Stimulated activated CD8-positive, alpha-beta memory T cell treated with anti-CD3 and anti-CD28 coated beads, Interleukin-12 subunit alpha, Interleukin-12 subunit beta, amount 100 ng/mL, for 24 hours (primary cell): ENCODE results near the gene ST6GALNAC1.
A peak's percentile ranks its signal among the peaks of the same experiment; 100 is the strongest.

ENCODE experiments used
- DNase-seq: peaks from one replicate; pipeline ENCODE4 v3.0.0-alpha.2; 2020; ENCODE audit errors: extremely low read depth

Gene ST6GALNAC1, protein sequence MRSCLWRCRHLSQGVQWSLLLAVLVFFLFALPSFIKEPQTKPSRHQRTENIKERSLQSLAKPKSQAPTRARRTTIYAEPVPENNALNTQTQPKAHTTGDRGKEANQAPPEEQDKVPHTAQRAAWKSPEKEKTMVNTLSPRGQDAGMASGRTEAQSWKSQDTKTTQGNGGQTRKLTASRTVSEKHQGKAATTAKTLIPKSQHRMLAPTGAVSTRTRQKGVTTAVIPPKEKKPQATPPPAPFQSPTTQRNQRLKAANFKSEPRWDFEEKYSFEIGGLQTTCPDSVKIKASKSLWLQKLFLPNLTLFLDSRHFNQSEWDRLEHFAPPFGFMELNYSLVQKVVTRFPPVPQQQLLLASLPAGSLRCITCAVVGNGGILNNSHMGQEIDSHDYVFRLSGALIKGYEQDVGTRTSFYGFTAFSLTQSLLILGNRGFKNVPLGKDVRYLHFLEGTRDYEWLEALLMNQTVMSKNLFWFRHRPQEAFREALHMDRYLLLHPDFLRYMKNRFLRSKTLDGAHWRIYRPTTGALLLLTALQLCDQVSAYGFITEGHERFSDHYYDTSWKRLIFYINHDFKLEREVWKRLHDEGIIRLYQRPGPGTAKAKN

DNA sequence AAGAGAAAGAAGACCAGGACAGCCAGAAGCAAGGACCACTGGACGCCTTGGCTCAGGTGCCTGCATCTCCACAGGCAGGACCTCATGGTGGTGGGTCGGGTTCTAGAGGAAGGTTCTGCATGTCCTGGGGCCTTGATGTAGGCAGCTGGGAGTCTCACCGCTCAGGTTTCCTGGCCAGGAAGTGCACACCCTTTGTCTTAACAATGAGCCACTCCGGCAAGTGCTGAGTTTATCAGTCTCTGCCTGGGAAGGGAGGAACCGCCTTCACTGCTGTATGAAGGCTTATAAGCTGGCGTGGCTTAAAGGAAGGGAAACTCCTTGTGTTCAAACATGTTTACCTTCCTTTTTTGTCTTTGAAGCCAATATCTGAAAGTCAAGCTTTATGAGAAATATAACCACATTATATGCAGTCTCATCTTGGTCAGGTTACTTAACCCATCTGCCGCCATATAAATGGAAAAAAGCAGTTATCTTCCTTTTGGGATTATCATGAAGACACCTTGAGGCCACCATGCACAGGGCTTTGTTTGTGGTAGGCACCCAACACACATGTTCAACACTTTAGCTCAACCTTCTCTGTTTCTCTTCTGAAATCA lies at the start of gene ST6GALNAC1:
ST6GALNAC1 (minus strand) TSS at position 205 of the 596 bp plus-strand sequence; CDS start at position 86, 119 bp downstream.
- DNase-seq = no peak

DNA sequence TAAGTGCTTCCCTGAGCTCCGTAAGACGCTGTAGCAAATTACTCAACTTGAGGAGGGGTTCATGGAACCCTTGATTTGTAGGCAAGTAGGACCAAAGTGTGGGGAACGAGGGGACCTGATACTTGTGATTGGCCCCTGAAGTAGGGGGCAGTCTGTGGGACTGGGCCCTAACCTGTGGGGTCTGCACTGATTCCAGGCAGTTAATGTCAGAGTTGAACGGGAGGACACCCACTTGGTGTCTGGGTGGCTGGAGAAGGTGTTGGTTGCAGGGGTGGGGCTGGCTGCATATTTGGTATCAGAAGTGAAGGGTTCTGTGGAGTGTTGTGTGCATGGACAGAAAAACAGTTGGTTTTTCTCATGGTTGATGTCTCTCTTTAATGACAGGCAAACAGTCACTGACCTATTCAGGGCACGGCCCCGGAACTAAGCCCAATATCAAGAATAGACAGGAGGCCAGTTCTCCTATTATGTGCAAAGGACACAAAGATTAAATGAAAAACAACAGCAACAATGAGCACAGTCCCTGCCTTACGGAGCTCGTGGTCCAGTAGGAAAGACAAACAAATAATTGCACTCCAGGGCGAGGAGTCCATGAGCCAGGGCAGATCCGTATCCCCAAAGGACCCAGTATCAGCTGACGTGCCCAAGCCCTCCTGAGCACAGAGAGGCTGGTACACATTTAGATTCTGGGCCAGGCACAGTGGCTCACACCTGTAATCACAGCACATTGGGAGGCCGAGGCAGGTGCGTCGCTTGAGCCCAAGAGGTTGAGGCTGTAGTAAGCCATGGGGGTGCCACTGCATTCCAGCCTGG lies 48.0 kb upstream of the ST6GALNAC1 start:
- DNase-seq = no peak

DNA sequence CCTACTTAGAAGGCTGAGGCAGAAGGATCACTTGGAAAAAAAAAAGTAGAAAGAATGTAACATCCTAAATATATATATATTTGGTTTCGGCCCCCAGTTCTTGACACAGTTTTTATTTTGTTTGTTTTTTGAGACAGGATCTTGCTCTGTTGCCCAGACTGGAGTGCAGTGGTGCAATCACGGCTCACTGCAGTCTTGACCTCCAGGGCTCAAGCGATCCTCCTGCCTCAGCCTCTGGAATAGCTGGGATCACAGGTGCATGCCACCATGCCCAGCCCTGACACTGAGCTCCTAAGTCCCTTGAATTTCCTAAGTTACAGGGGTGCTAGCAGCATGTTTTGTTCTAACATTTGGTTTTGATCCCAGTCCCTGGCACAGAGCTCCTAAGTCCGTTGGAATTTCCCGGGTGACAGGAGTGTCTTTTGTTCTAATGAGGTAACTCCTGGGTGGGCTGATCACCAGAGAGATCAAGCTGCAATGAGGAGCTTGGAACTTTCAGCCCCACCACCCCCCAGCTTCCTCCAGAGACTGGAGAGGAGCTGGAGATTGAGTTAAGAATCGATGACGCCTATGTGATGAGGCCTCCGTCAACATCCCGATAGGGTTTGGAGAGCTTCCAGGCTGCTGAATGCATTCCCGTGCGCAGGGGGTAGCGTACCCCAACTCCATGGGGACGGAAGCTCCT lies 47.2 kb upstream of the ST6GALNAC1 start:
- no peak for DNase-seq

DNA sequence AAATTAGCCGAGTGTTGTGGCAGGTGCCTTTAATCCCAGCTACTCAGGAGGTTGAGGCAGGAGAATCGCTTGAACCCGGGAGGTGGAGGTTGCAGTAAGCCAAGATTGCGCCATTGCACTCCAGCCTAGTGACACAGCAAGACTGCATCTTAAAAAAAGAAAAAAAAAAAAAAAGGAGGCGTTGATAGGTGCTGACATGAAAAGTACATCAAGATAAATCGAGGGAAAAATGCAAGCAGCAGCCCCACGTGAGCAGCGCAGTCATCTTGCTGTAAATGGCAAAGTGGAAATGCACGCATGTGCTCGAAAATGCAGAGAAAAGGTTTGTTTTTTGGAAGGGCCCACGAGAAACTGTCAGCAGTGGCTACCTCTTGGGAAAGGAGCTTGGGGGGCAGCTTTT lies 46.3 kb upstream of the ST6GALNAC1 start:
- no peak for DNase-seq

DNA sequence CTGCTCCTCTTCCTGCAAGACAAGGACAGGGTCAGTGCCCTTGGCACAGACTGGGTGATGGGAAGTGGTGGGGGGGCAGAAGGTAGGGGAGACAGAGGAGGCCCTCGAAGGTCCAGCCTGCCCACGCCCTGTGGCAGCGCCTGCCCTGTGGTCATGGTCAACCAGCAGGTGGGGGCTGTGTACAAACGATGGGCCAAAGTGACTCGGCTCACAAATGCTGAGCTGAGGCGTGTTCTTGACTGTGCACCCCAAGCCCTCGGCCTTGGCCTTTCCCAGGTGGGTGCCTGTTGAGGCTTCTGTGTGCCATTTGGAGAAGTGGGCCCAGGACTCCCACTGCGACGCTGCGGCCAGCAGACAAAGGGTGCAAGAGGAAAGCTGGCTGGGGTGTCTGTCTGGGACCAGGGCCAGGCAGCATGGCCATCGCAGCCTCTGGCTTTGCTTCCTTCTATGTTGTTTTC lies 44.6 kb upstream of the ST6GALNAC1 start:
- DNase-seq = no peak

DNA sequence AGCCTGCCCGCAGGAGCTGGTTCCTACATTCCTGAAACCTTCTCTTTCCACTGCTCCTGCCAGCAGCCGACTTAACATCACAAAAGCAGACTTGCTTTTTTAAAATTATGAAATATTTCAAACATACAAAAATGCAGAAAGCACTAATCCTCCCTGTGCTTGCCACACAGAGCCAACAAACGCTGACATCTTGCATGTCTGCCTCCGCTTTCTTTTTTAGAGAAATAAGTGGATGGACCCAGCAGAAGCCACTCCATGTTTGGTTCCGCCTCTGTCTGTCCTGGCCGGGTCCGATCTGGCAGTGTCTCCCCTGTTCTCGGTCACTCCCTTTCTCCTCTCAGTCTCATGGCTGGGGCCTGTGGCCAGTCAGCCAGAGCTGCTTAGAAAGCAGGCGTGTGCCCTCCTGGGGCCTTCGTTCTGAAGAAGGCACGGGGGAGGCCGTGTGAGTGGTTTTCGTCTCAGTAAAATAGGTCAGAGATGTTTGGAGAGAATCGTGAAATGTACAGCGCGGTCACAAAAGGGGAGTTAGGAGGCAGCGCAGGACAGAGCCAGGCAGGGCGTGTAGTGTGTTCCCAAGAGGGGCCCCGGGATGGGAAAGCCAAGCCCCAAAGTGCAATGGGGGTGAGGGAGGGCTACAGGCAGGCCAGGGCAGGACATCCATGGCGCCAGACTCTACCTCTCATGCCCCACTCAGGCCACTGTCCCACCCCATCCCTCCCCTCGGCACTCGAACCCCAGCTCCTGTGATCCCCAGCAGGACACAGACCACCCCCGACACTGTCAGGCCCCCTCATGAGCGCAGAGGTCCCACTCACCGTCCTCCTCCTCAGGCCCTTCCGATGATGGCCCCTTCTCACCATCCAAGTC lies 44.0 kb upstream of the ST6GALNAC1 start:
- DNase-seq = no peak

DNA sequence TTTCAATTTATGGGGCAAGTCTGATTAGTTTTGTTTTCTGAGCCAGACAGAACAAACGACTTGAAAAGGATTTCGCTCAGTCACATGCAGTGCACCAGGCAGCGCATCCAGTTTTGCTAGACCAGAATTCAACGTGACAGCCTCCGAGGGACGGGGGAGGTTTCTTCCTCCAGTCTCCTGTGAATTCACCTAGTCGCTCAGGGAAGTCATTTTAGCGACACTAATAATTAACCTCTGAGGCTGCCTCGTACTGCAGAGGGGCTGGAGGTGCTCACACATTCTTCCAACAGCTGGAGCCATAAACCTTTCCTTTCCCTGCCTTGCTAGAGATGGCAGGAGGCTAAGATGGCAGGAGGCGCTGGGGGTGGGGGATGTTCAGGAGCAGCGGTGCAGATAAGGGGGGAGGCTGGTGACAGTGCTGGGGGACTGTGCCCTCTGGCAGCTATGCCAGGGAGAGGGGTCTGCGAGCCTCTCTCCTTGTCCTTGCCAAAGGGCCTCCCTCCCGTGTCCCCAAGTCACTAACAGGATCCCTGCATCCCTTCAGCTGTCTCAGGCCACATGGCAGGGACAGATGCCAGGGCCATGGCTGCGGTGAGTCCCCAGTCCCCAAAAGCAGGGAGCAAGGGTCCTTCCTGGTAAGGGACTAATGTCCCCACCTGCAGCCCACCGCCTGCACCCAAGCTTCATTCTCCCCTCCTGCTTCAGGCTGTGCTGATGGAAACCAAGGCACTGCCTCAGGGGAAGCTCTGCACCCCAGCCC lies 43.2 kb upstream of the ST6GALNAC1 start:
- no peak for DNase-seq

DNA sequence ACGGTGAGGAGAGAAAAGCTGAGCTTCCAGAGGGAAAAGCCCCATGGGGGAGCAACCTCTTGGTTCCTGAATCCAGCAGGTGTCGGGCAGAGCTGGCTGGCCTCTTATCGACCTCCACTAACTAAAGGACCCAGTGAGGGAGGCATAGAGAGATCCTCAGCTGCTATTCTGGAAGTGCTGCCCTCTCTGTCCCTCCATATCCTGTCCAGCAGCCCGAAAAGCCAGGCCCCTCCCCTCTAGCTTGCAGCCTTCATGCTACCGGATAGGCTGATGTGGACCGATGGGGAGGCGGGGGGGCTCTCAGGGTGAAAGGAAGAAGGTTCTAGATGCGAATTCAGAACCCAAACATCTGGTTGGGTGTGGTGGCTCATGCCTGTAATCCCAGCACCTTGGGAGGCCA lies 42.3 kb upstream of the ST6GALNAC1 start:
- no peak for DNase-seq

DNA sequence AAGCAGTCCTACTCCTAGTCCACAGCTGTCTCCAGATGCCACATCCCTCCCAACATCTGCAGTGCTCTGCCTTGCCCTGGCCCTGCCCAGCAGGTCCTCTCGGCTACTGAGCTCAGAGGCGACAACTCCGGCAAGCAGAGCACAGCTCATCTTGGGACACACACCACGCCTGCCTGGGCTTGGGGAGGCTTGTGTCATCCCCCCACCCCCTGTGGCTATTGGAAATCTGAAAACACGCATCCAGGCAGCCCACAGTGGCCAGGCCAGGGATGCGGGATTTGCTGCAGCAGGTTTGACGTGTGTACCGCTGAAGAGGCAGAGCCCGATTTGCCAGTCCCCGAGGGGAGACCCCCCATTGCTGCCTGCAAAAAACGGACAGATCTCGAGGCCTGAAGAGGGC lies 41.8 kb upstream of the ST6GALNAC1 start:
- DNase-seq = no peak

DNA sequence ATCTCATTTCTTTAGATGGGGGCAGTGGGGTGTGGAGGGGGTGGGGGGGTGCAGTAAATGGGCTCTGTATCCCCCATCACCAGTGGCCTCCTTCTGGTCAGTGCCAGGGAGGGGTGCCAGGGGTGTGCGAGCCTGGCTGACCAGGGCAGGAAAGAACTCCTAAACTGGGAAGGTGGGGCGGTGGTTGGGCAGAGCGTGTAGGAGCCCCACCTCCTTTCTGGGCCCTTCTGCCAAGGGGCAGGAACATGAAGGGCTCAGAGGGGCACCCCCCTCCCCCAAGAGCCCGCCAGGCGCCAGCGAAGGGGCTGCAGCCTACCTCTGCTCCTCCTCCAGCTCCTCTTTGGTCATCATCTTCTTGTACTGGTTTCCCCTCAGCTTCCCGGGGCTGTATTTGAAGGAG lies 41.2 kb upstream of the ST6GALNAC1 start:
- DNase-seq = no peak

DNA sequence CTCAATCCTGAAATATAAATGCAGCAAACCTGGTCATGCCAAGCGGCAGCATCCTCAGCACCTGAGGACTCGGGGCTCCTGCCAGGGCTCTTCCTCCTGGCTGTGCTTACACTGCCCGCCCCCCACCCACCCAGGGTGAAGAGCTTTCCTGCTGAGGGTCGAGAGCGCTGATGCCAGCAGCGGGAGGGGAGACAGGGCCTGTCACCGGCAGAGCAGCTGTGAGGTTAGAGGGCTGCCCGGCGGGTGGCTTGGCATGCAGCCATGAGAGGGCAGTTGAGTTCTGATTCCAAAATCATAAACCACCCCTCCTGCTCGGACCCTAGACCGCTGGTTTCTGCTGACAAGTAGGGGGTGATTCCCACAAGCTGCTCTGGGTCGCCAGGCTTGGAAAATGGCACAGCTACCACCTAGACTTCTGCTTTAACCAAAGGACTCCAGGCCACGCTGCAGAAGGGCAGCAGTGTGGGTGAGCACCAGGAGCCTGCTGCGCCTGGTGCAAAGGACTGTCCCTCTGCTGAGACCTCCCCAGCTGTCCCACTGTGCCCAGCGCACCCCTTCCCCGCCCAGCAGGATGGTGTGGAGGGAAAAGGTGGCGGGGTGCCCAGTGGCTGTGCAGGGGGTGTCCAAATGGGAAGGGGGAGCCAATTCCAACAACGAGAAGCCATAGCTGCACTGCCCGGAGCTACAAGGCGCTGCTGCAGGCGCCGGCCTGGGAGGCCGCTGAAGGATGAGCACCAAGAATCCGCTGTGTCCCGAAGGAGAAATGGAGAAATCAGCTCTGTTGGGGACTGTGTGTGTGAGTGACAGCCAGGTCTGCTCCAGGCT lies 40.6 kb upstream of the ST6GALNAC1 start:
- no peak for DNase-seq

DNA sequence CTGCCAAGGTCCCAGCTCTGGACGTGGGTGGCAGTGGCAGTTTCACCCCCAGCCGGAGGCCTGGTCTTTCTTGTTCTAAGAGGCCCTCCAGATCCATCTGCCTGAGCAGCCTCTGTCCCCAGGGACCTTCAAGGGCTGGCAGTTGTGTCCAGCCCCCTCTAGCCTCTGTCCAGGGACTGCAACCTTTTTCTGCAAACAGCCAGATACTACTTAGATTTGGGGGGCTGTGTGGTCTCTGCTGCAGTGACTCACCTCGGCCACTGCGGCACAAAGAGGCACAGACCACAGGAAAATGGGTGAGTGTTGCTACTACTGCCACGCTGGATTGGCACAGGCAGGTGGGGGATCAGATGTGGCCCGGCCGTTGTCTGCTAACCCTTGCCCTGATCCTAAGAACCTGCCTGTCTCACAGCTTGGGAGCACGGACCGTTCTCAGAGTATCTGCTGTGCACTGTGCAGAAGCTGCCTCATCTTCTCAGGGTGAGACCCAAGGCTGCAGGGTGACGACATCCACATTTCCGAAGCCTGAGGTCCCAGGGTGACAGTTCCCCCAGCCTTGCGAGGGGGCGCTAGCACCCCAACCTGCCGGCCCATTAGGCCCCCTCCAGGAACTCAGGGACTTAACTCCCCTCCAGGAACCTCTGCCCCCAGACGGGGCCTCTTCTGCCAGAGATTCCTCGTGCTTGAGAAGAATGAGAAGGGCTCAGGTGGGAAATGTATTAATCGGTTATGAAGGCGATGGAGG lies 39.6 kb upstream of the ST6GALNAC1 start:
- DNase-seq = no peak

DNA sequence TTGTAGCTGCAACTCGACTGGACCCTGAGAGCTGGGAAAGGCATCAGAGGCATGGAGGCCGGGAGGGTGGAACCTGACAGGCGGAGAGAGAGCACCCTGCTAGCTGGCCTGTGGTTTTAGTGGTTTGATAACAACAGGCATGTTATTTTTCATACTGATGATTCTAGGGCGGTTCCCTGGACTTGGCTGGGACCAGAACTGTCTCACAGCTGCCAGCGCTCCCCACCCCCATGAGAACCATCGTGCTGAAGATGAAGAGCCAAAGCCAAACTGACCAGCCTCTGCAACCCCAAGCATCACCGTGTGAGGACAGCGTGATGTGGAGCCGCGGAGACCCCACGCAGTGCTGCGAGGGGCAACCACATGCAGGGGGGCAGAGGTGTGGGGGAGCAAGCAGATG lies 38.7 kb upstream of the ST6GALNAC1 start:
- DNase-seq = no peak

DNA sequence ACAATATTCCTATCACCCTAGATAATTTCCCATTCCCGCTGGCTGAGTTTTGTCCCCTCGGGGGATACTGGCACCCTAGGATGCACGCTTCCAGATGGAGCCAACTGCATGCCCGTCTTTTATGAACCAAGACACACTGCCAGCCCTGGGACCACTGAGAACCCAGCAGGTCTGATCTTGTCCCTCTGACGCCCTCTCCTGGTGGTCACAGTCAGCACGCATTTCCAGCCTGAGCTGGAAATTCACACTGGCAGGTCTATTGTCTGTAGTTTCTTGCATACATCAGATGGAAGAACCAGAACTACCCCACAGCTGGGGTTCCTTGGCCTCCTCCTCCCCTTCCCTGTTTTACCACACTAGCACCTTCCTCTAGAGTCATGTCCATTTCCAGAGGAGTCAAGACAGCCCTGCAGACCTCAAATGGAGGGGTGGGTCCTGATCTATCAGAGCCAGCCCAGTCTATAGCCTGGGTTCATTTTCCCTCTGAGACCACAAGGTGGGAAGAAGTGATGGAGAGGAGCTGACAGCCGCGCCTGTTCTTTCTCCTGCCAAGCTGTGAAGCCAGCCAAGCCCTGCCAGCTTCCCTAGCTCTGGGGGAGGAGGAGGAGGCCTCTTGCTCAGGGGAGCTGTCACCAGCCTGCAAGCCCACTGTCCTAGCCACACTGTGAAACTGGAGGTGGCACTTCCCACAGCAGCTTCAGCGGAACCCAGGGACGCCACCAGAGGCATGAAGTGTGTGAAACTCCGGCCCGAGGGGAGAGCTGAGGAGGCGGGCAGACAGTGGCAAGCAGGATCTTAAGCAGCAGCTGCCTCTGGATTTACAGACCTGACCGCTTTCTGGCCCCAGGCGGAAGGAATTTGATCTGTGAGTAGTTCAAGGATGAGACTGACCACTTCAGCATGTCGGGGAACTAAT lies 37.9 kb upstream of the ST6GALNAC1 start:
- peak; percentile 19 for DNase-seq

DNA sequence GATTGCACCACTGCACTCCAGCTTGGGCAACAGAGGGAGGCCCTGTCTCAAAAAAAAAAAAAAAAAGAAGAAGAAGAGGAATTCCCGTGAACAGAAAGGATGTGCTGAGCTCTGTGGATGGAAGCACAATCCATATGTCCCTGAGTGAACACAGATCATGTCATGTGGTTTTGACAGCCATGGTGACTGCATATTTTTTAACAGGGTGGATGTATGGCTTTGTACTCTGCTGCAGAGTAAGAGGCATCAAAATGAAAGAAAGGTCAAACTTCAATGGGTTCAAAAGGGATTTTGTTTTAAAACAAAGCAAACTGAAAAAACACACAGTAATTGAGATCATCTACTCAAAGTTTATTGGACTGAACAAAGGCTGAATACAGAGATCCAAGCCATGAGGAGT lies 35.7 kb upstream of the ST6GALNAC1 start:
- no peak for DNase-seq

DNA sequence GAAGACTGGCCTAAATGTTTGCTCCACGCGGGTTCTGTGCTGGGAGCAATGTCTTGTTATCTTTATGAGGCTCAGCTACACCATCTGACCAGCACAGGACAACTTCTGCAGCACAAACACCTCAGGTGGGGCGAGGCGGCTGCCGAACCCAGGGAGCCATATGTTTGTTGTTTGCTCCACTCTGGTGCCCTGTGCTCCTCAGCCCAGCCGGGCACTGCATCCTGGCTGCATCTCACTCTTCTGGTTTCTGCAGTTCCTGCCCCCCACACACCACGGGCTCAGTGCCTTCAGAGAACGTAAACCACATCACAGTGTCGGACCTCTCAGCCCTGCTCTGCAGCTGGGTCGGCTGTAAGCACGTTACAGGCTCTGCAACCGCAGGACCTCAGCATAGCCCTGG lies 34.8 kb upstream of the ST6GALNAC1 start:
- no peak for DNase-seq

DNA sequence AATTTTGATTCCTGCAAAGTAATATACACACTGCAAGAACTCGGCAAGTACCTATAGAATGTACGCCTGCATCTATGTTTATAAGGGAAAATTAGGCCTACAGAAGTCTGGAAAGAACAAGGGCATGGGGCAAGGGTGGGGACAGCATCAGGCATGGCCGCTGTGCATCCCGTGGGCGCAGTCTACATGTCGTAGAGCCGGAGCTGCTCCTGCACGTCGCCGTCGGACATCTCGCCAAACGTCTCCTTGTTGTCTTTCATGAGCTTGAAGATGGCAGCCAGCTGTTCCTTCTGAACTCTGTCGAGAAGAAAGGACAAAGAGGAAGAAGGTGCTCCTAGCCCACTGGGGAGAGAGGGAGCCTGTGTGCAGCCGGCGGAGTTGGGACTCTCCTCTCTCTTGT lies 33.8 kb upstream of the ST6GALNAC1 start:
- DNase-seq = no peak
